CD4-positive, CD25-positive, alpha-beta regulatory T cell (primary cell): ENCODE data around the gene PPARA. TPM values are rescaled to one million over a fixed set of nuclear protein-coding genes. Genes with fewer than 3 reads are reported as not detected.

Source experiments
- ATAC-seq, 2 donors: fragments of 150-1000 bp; cut with Tn5 transposase; one replicate each; pipeline ENCODE4 v1.10.0; 2021; ENCODE audit warnings: low read depth in 2 of 2, moderate number of reproducible peaks in 2 of 2, moderate library complexity in 1 of 2
- DNase-seq, 3 donors: peaks; one replicate each; pipeline versions ENCODE4 v3.0.0 to v3.0.0-alpha.2; 2012 to 2022; ENCODE audit warnings: mixed read lengths in 1 of 3
- H3K27ac ChIP-seq: one replicate; pipeline ENCODE4 v1.7.0; 2013; ENCODE audit warnings: mild to moderate bottlenecking, low read length; ENCODE audit not compliant: insufficient read depth, poor library complexity, severe bottlenecking
- H3K27me3 ChIP-seq: one replicate; pipeline ENCODE4 v1.7.0; 2013; ENCODE audit warnings: low read length; ENCODE audit not compliant: control insufficient read depth, insufficient read depth
- H3K36me3 ChIP-seq: one replicate; pipeline ENCODE4 v1.7.0; 2013; ENCODE audit warnings: mild to moderate bottlenecking, low read length, moderate library complexity; ENCODE audit not compliant: control insufficient read depth, insufficient read depth
- H3K4me1 ChIP-seq: 2 replicates; pipeline ENCODE4 v1.7.0; 2013; ENCODE audit warnings: mild to moderate bottlenecking, low read length; ENCODE audit not compliant: insufficient read depth, control insufficient read depth, poor library complexity, severe bottlenecking
- H3K4me3 ChIP-seq: one replicate; pipeline ENCODE4 v1.7.0; 2013; ENCODE audit warnings: low read depth, mild to moderate bottlenecking, low read length, moderate library complexity
- H3K9me3 ChIP-seq, 2 experiments: 1 replicate in 1 of 2; 2 replicates in 1 of 2; pipeline ENCODE4 v1.7.0; 2013; ENCODE audit warnings: low read length in 2 of 2, mild to moderate bottlenecking in 1 of 2, moderate library complexity in 1 of 2; ENCODE audit not compliant: control insufficient read depth in 2 of 2
- H3K27ac Mint-ChIP-seq, 3 donors: one replicate each; pipeline ENCODE4 v1.8.0; 2020 to 2022; ENCODE audit warnings: mild to moderate bottlenecking in 3 of 3, mixed read lengths in 3 of 3, moderate library complexity in 2 of 3
- H3K27me3 Mint-ChIP-seq: one replicate; pipeline ENCODE4 v1.8.0; 2022; ENCODE audit warnings: mild to moderate bottlenecking, mixed read lengths
- H3K36me3 Mint-ChIP-seq: one replicate; pipeline ENCODE4 v1.8.0; 2020; ENCODE audit warnings: mixed read lengths
- H3K4me1 Mint-ChIP-seq, 4 donors: one replicate each; pipeline ENCODE4 v1.8.0; 2020 to 2022; ENCODE audit warnings: mixed read lengths in 4 of 4, mild to moderate bottlenecking in 1 of 4
- H3K4me3 Mint-ChIP-seq, 4 donors: one replicate each; pipeline ENCODE4 v1.8.0; 2020 to 2022; ENCODE audit warnings: mild to moderate bottlenecking in 4 of 4, mixed read lengths in 4 of 4, moderate library complexity in 3 of 4
- H3K9me3 Mint-ChIP-seq, 7 donors: one replicate each; pipeline ENCODE4 v1.8.0; 2020 to 2022; ENCODE audit warnings: mixed read lengths in 7 of 7, mild to moderate bottlenecking in 3 of 7, moderate library complexity in 2 of 7
- polyA plus RNA-seq, 4 donors: library from polyadenylated mRNA; unstranded; fragments of 300-500 nt; fragmentation: Illumina TruSeq; gene quantifications; one replicate each; pipeline ENCODE4 v1.2.3, GENCODE V29; 2021
- total RNA-seq: library from RNA; stranded (reverse); gene quantifications from one replicate; pipeline ENCODE4 v1.2.3, GENCODE V29; 2022

Gene PPARA
- total and polyA plus RNA-seq, 5 donors from 2014 or later, result 0.67 to 10.3 (median 4.0) TPM

GRCh38 chr22:46239261-46240048 lies 89.1 kb downstream of the PPARA start:
- Histone ChIP-seq H3K27ac (no peak overlapping the region), H3K4me1 (peaks cover 7% of the 10 kb centered on the region), H3K4me3 (no peak overlapping the region), H3K27me3 (no peaks in the 10 kb centered on the region), H3K36me3 (peaks cover 8% of the 10 kb centered on the region), H3K9me3 (no peaks in the 10 kb centered on the region)
- ATAC-seq (peak in 1 of 2 donors; percentile 25), DNase-seq (peak in 1 of 3 donors; percentile 33)
- Mint-ChIP-seq H3K36me3 (peaks cover 23% of the 10 kb centered on the region), H3K27me3 (no peaks in the 10 kb centered on the region), H3K9me3 (peaks cover 0 to 1% (median 0%) of the 10 kb centered on the region in 7 donors), H3K27ac (peak overlapping the region in 2 of 3 donors; percentile 38 to 79), H3K4me1 (peaks cover 0 to 10% (median 2%) of the 10 kb centered on the region in 4 donors), H3K4me3 (peak overlapping the region in 1 of 4 donors; percentile 39)

- DNase-seq (no peak), ATAC-seq (no peak)
- H3K27me3 Mint-ChIP-seq, result no peaks in the 10 kb centered on the region
- Histone ChIP-seq H3K27me3 (no peaks in the 10 kb centered on the region), H3K4me3 (no peak overlapping the region), H3K36me3 (peaks cover 12% of the 10 kb centered on the region), H3K27ac (no peak overlapping the region), H3K9me3 (no peaks in the 10 kb centered on the region), H3K4me1 (peaks cover 7% of the 10 kb centered on the region)
- no peak overlapping the region for H3K4me3 Mint-ChIP-seq
- peaks cover 0 to 1% (median 0%) of the 10 kb centered on the region in 7 donors for H3K9me3 Mint-ChIP-seq
- H3K4me1 Mint-ChIP-seq, result peaks cover 0 to 10% (median 2%) of the 10 kb centered on the region in 4 donors
- peak overlapping the region in 1 of 3 donors; percentile 79 for H3K27ac Mint-ChIP-seq
- H3K36me3 Mint-ChIP-seq, result peaks cover 20% of the 10 kb centered on the region
Measured at GRCh38 chr22:46240073-46240472, 89.7 kb downstream of the PPARA start.

GRCh38 chr22:46240506-46240905 lies 90.2 kb downstream of the PPARA start:
- Mint-ChIP-seq H3K9me3 (peaks cover 0 to 1% (median 0%) of the 10 kb centered on the region in 7 donors), H3K27ac (no peak overlapping the region), H3K36me3 (peaks cover 17% of the 10 kb centered on the region), H3K27me3 (no peaks in the 10 kb centered on the region), H3K4me3 (no peak overlapping the region), H3K4me1 (peaks cover 0 to 10% (median 2%) of the 10 kb centered on the region in 4 donors)
- H3K27ac ChIP-seq, result no peak overlapping the region
- H3K9me3 ChIP-seq, result no peaks in the 10 kb centered on the region
- ATAC-seq (no peak), DNase-seq (no peak)
- no peaks in the 10 kb centered on the region for H3K27me3 ChIP-seq
- peaks cover 9% of the 10 kb centered on the region for H3K36me3 ChIP-seq
- peaks cover 7% of the 10 kb centered on the region for H3K4me1 ChIP-seq
- H3K4me3 ChIP-seq, result no peak overlapping the region

GRCh38 chr22:46240907-46241306 lies 90.6 kb downstream of the PPARA start:
- ATAC-seq (no peak), DNase-seq (no peak)
- Mint-ChIP-seq H3K4me3 (no peak overlapping the region), H3K36me3 (peaks cover 14% of the 10 kb centered on the region), H3K27ac (no peak overlapping the region), H3K9me3 (peaks cover 0 to 1% (median 0%) of the 10 kb centered on the region in 7 donors), H3K4me1 (peaks cover 0 to 10% (median 2%) of the 10 kb centered on the region in 4 donors), H3K27me3 (no peaks in the 10 kb centered on the region)
- Histone ChIP-seq H3K36me3 (peaks cover 9% of the 10 kb centered on the region), H3K9me3 (no peaks in the 10 kb centered on the region), H3K27ac (no peak overlapping the region), H3K27me3 (no peaks in the 10 kb centered on the region), H3K4me3 (no peak overlapping the region), H3K4me1 (peaks cover 7% of the 10 kb centered on the region)

- no peak overlapping the region for H3K27ac Mint-ChIP-seq
- H3K27ac ChIP-seq, result no peak overlapping the region
- peaks cover 12% of the 10 kb centered on the region for H3K36me3 Mint-ChIP-seq
- H3K27me3 Mint-ChIP-seq, result no peaks in the 10 kb centered on the region
- H3K27me3 ChIP-seq, result no peaks in the 10 kb centered on the region
- DNase-seq (no peak), ATAC-seq (no peak)
- H3K4me1 Mint-ChIP-seq, result peaks cover 0 to 11% (median 2%) of the 10 kb centered on the region in 4 donors
- no peak overlapping the region for H3K4me3 Mint-ChIP-seq
- peaks cover 7% of the 10 kb centered on the region for H3K4me1 ChIP-seq
- peaks cover 0 to 1% (median 0%) of the 10 kb centered on the region in 7 donors for H3K9me3 Mint-ChIP-seq
- H3K36me3 ChIP-seq, result peaks cover 9% of the 10 kb centered on the region
- H3K4me3 ChIP-seq, result no peak overlapping the region
- H3K9me3 ChIP-seq, result no peaks in the 10 kb centered on the region
Measured at GRCh38 chr22:46241396-46242007, 91.2 kb downstream of the PPARA start.

- Histone ChIP-seq H3K4me3 (no peak overlapping the region), H3K27ac (no peak overlapping the region), H3K36me3 (peaks cover 9% of the 10 kb centered on the region), H3K4me1 (peaks cover 7% of the 10 kb centered on the region), H3K27me3 (no peaks in the 10 kb centered on the region), H3K9me3 (no peaks in the 10 kb centered on the region)
- Mint-ChIP-seq H3K27me3 (no peaks in the 10 kb centered on the region), H3K4me3 (no peak overlapping the region), H3K9me3 (peaks cover 0 to 1% (median 0%) of the 10 kb centered on the region in 7 donors), H3K36me3 (peaks cover 6% of the 10 kb centered on the region), H3K27ac (no peak overlapping the region), H3K4me1 (peaks cover 0 to 13% (median 2%) of the 10 kb centered on the region in 4 donors)
- DNase-seq, result no peak
- no peak for ATAC-seq
Measured at GRCh38 chr22:46242076-46242475, 91.8 kb downstream of the PPARA start.

- Mint-ChIP-seq H3K9me3 (peaks cover 0 to 1% (median 0%) of the 10 kb centered on the region in 7 donors), H3K4me3 (no peak overlapping the region), H3K27ac (no peak overlapping the region), H3K27me3 (no peaks in the 10 kb centered on the region), H3K36me3 (no peaks in the 10 kb centered on the region), H3K4me1 (peaks cover 0 to 19% (median 8%) of the 10 kb centered on the region in 4 donors)
- Histone ChIP-seq H3K4me1 (peaks cover 6% of the 10 kb centered on the region), H3K36me3 (peaks cover 9% of the 10 kb centered on the region), H3K4me3 (no peak overlapping the region), H3K27ac (no peak overlapping the region), H3K27me3 (no peaks in the 10 kb centered on the region), H3K9me3 (no peaks in the 10 kb centered on the region)
- no peak for DNase-seq
- ATAC-seq, result no peak
Measured at GRCh38 chr22:46244771-46245170, 94.4 kb downstream of the PPARA start.
